ENCODE data around the gene CLSTN2. TPM values are rescaled to one million over a fixed set of nuclear protein-coding genes. Genes with fewer than 3 reads are reported as not detected.

The CLSTN2 gene
- total RNA-seq, 1 experiment from 2014 or later: not detected

GRCh38 chr3:140023616-140024530 is 88.9 kb downstream of the CLSTN2 start:
- CTCF ChIA-PET: no interaction called here
- intact Hi-C loops (cut with micrococcal nuclease): no loop called here
- no peak overlapping the region for H2AFZ ChIP-seq (ENCODE audit: low read length)
- no peak overlapping the region for H3K27ac ChIP-seq (ENCODE audit: low read length)
- ATAC-seq (no peak), DNase-seq (no peak)
- no peaks in the 10 kb centered on the region for H3F3A ChIP-seq (ENCODE audit: low read length, unreplicated experiment)
- H3K9me3 ChIP-seq (ENCODE audit: low read length): no peaks in the 10 kb centered on the region
- no peak overlapping the region for H3K4me3 ChIP-seq (ENCODE audit: low read length)
- H3K9ac ChIP-seq (ENCODE audit: low read length): no peak overlapping the region
- H3K27me3 ChIP-seq (ENCODE audit: low read length): no peaks in the 10 kb centered on the region
- H3K4me2 ChIP-seq (ENCODE audit: low read length): no peak overlapping the region
- no peaks in the 10 kb centered on the region for H4K20me1 ChIP-seq (ENCODE audit: low read length)
- no peaks in the 10 kb centered on the region for H3K36me3 ChIP-seq (ENCODE audit: low read depth, low read length)
- TF ChIP-seq, protein P1, sequence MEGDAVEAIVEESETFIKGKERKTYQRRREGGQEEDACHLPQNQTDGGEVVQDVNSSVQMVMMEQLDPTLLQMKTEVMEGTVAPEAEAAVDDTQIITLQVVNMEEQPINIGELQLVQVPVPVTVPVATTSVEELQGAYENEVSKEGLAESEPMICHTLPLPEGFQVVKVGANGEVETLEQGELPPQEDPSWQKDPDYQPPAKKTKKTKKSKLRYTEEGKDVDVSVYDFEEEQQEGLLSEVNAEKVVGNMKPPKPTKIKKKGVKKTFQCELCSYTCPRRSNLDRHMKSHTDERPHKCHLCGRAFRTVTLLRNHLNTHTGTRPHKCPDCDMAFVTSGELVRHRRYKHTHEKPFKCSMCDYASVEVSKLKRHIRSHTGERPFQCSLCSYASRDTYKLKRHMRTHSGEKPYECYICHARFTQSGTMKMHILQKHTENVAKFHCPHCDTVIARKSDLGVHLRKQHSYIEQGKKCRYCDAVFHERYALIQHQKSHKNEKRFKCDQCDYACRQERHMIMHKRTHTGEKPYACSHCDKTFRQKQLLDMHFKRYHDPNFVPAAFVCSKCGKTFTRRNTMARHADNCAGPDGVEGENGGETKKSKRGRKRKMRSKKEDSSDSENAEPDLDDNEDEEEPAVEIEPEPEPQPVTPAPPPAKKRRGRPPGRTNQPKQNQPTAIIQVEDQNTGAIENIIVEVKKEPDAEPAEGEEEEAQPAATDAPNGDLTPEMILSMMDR (conservative IDR thresholded peaks at IDR 0.05; ENCODE audit: low read depth, low read length): no peak
- TF ChIP-seq EZH2 (IDR thresholded peaks at IDR 0.05; ENCODE audit: low read length, unreplicated experiment) (no peak), EZH2phosphoT487 (IDR thresholded peaks at IDR 0.05; ENCODE audit: borderline replicate concordance, low read length) (no peak)
- H3K4me1 ChIP-seq (ENCODE audit: insufficient read depth, low read length): no peaks in the 10 kb centered on the region
- BruUV-seq (replicated peaks): no TSS peak
- H3K9me2 ChIP-seq (replicated peaks; ENCODE audit: low read length): no peaks in the 10 kb centered on the region
- H3K79me2 ChIP-seq (ENCODE audit: low read length): no peaks in the 10 kb centered on the region
- POLR2A ChIA-PET (ENCODE audit: unreplicated experiment): no interaction called here

GRCh38 chr3:140031170-140031569 is 96.2 kb downstream of the CLSTN2 start:
- no peak overlapping the region for H2AFZ ChIP-seq (ENCODE audit: low read length)
- H3K27me3 ChIP-seq (ENCODE audit: low read length): no peaks in the 10 kb centered on the region
- no peak overlapping the region for H3K4me3 ChIP-seq (ENCODE audit: low read length)
- H3F3A ChIP-seq (ENCODE audit: low read length, unreplicated experiment): no peaks in the 10 kb centered on the region
- TF ChIP-seq, protein P1 (conservative IDR thresholded peaks at IDR 0.05; ENCODE audit: low read depth, low read length): no peak
- TF ChIP-seq EZH2phosphoT487 (IDR thresholded peaks at IDR 0.05; ENCODE audit: borderline replicate concordance, low read length) (no peak), EZH2 (IDR thresholded peaks at IDR 0.05; ENCODE audit: low read length, unreplicated experiment) (no peak)
- CTCF ChIA-PET: no interaction called here
- no peak overlapping the region for H3K27ac ChIP-seq (ENCODE audit: low read length)
- no peaks in the 10 kb centered on the region for H4K20me1 ChIP-seq (ENCODE audit: low read length)
- H3K4me1 ChIP-seq (ENCODE audit: insufficient read depth, low read length): no peaks in the 10 kb centered on the region
- no peaks in the 10 kb centered on the region for H3K9me2 ChIP-seq (replicated peaks; ENCODE audit: low read length)
- DNase-seq (no peak), ATAC-seq (no peak)
- H3K9ac ChIP-seq (ENCODE audit: low read length): no peak overlapping the region
- POLR2A ChIA-PET (ENCODE audit: unreplicated experiment): no interaction called here
- no TSS peak for BruUV-seq (replicated peaks)
- no peaks in the 10 kb centered on the region for H3K36me3 ChIP-seq (ENCODE audit: low read depth, low read length)
- no peak overlapping the region for H3K4me2 ChIP-seq (ENCODE audit: low read length)
- H3K79me2 ChIP-seq (ENCODE audit: low read length): no peaks in the 10 kb centered on the region
- H3K9me3 ChIP-seq (ENCODE audit: low read length): no peaks in the 10 kb centered on the region
- intact Hi-C loops (cut with micrococcal nuclease): no loop called here

- Histone ChIP-seq H3K4me3 (ENCODE audit: low read length) (no peak overlapping the region), H3K79me2 (ENCODE audit: low read length) (no peaks in the 10 kb centered on the region), H4K20me1 (ENCODE audit: low read length) (no peaks in the 10 kb centered on the region), H3K4me2 (ENCODE audit: low read length) (no peak overlapping the region), H3K9ac (ENCODE audit: low read length) (no peak overlapping the region), H3K4me1 (ENCODE audit: insufficient read depth, low read length) (no peaks in the 10 kb centered on the region), H2AFZ (ENCODE audit: low read length) (no peak overlapping the region), H3K9me2 (replicated peaks; ENCODE audit: low read length) (no peaks in the 10 kb centered on the region), H3K27me3 (ENCODE audit: low read length) (no peaks in the 10 kb centered on the region), H3F3A (ENCODE audit: low read length, unreplicated experiment) (no peaks in the 10 kb centered on the region), H3K27ac (ENCODE audit: low read length) (no peak overlapping the region), H3K36me3 (ENCODE audit: low read depth, low read length) (no peaks in the 10 kb centered on the region), H3K9me3 (ENCODE audit: low read length) (no peaks in the 10 kb centered on the region)
- ChIA-PET CTCF (no interaction called here), POLR2A (ENCODE audit: unreplicated experiment) (no interaction called here)
- no peak for DNase-seq
- intact Hi-C loops (cut with micrococcal nuclease): no loop called here
- no peak for TF ChIP-seq EZH2 (IDR thresholded peaks at IDR 0.05; ENCODE audit: low read length, unreplicated experiment)
- no peak for TF ChIP-seq EZH2phosphoT487 (IDR thresholded peaks at IDR 0.05; ENCODE audit: borderline replicate concordance, low read length)
- TF ChIP-seq, protein P1 (conservative IDR thresholded peaks at IDR 0.05; ENCODE audit: low read depth, low read length): no peak
- no TSS peak for BruUV-seq (replicated peaks)
- no peak for ATAC-seq
Measured at GRCh38 chr3:140034058-140034457, 99.1 kb downstream of the CLSTN2 start.

All from PC-3 (cell line).